ENCODE results near the gene GPR141.

GPR141 gene

GRCh38 chr7:37732888-37733287 is 49.3 kb downstream of the GPR141 start:
- no peak for DNase-seq

- no peak for DNase-seq
These were observed 51.6 kb downstream of the GPR141 start for GRCh38 chr7:37735196-37735595.

- no peak for DNase-seq
These were observed 54.8 kb downstream of the GPR141 start for GRCh38 chr7:37738321-37738720.

GRCh38 chr7:37740398-37740797 is 56.8 kb downstream of the GPR141 start:
- DNase-seq, result no peak

GRCh38 chr7:37741776-37742175 is 58.2 kb downstream of the GPR141 start:
- DNase-seq, result no peak

- DNase-seq, result no peak
These were observed 67.5 kb downstream of the GPR141 start for GRCh38 chr7:37751096-37751495.

GRCh38 chr7:37753398-37754050 is 70.0 kb downstream of the GPR141 start:
- no peak for DNase-seq

- DNase-seq, result no peak
These were observed 73.4 kb downstream of the GPR141 start for GRCh38 chr7:37756797-37757551.

GRCh38 chr7:37757563-37757962 is 74.0 kb downstream of the GPR141 start:
- no peak for DNase-seq

- no peak for DNase-seq
These were observed 75.0 kb downstream of the GPR141 start for GRCh38 chr7:37758501-37759045.

- DNase-seq, result no peak
These were observed 76.0 kb downstream of the GPR141 start for GRCh38 chr7:37759526-37759925.

- DNase-seq, result no peak
These were observed 81.9 kb downstream of the GPR141 start for GRCh38 chr7:37765421-37765829.

- DNase-seq, result no peak
These were observed 82.4 kb downstream of the GPR141 start for GRCh38 chr7:37765872-37766525.

GRCh38 chr7:37768611-37769010 is 85.0 kb downstream of the GPR141 start:
- DNase-seq, result no peak

GRCh38 chr7:37769291-37769690 is 85.7 kb downstream of the GPR141 start:
- no peak for DNase-seq

GRCh38 chr7:37769726-37770125 is 86.2 kb downstream of the GPR141 start:
- DNase-seq, result no peak

GRCh38 chr7:37770838-37771237 is 87.3 kb downstream of the GPR141 start:
- DNase-seq, result no peak

GRCh38 chr7:37771342-37771741 is 87.8 kb downstream of the GPR141 start:
- DNase-seq, result no peak

GRCh38 chr7:37771801-37772200 is 88.2 kb downstream of the GPR141 start:
- no peak for DNase-seq

- DNase-seq, result no peak
These were observed 92.4 kb downstream of the GPR141 start for GRCh38 chr7:37775921-37776320.

GRCh38 chr7:37781156-37781555 is 97.6 kb downstream of the GPR141 start:
- DNase-seq, result no peak

GRCh38 chr7:37782166-37782565 is 98.6 kb downstream of the GPR141 start:
- no peak for DNase-seq

GRCh38 chr7:37784015-37784414 is 100.4 kb downstream of the GPR141 start:
- DNase-seq, result no peak
